AG10803 (cell line): ENCODE results near the gene ARRDC2.

ENCODE experiments used
- DNase-seq: peaks from one replicate; pipeline ENCODE4 v3.0.0; 2010; ENCODE audit warnings: low read depth
- H3K4me3 ChIP-seq: 2 replicates; pipeline ENCODE4 v1.5.1; 2011; ENCODE audit warnings: mild to moderate bottlenecking, low read length, control low read depth
- TF ChIP-seq, protein P1 (sequence below): conservative IDR thresholded peaks from 2 replicates; pipeline ENCODE4 v1.5.1; 2011; ENCODE audit warnings: mild to moderate bottlenecking, low read length, control low read depth, inconsistent platforms

Gene ARRDC2

DNA sequence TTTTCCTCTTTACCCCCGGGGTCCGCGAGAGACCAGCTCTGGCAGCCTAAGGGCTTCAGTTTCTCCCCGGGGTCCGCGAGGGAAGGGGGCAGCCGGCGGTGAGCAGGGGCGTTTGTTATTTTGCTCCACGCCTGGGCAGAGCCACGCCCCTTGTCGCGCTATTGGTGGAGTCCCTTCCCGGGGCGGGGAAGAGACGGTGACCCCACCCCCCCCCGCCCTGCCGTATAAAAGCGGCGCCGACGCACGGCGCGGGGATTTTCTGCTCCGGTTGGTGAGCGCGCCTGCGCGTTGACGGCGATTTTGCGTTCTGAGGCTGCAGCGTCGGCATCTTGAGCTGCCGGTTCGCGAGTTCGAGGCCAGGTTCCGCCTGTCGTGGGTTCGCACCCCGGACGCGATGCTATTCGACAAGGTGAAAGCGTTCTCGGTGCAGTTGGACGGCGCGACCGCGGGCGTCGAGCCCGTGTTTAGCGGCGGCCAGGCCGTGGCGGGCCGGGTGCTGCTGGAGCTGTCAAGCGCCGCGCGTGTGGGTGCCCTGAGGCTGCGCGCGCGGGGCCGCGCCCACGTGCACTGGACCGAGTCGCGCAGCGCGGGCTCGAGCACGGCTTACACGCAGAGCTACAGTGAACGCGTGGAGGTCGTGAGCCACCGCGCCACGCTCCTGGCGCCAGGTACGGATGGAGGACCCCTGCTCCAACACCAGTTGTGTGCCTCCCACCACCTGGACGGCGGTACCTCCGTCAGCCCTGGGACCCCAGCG is at the start of gene ARRDC2:
ARRDC2 (plus strand) TSS at position 254 of the 757 bp plus-strand sequence; CDS start at position 395, 141 bp downstream.
- peak; percentile 83 for DNase-seq
- peak within 1 kb of the TSS; percentile 64 for H3K4me3 ChIP-seq
- TF ChIP-seq, protein P1, sequence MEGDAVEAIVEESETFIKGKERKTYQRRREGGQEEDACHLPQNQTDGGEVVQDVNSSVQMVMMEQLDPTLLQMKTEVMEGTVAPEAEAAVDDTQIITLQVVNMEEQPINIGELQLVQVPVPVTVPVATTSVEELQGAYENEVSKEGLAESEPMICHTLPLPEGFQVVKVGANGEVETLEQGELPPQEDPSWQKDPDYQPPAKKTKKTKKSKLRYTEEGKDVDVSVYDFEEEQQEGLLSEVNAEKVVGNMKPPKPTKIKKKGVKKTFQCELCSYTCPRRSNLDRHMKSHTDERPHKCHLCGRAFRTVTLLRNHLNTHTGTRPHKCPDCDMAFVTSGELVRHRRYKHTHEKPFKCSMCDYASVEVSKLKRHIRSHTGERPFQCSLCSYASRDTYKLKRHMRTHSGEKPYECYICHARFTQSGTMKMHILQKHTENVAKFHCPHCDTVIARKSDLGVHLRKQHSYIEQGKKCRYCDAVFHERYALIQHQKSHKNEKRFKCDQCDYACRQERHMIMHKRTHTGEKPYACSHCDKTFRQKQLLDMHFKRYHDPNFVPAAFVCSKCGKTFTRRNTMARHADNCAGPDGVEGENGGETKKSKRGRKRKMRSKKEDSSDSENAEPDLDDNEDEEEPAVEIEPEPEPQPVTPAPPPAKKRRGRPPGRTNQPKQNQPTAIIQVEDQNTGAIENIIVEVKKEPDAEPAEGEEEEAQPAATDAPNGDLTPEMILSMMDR: no peak

DNA sequence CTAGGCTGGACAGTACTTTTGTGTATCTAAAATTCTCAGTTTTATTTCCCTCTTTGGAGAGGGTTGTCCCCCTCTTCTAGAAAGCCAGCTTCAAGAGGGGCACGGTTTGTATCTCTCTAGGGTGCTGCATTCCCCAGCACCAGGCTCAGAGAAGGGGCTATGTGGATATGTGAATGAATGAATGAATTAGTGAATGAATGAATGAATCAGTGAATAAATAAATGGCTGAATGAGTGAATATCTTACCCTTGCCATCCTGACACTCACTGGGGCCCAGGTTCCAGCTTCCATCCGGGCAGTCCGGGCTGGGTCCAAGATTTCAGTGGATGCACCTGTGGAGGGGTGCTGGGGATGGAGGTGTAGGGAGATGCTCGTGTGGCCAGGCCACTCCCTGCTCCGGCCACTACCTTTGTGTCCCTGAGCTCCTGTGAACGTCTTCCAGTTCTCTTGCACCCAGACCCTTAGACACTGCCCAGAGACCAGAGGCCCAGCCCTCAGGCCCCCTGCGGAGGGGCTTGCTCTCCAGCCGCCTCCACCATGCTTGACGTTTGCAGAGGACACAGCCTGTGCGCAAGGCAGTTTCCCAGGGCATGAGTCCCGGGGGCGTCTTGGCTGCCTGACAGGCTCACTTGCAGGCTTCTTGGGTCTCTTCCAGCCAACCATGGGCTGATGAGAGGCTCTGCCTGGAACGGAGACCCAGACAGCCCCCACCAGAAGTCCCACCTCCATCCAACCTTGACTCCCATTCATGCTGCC is 43.9 kb upstream of the ARRDC2 start:
- TF ChIP-seq, protein P1: no peak
- no peak overlapping the region for H3K4me3 ChIP-seq
- no peak for DNase-seq

DNA sequence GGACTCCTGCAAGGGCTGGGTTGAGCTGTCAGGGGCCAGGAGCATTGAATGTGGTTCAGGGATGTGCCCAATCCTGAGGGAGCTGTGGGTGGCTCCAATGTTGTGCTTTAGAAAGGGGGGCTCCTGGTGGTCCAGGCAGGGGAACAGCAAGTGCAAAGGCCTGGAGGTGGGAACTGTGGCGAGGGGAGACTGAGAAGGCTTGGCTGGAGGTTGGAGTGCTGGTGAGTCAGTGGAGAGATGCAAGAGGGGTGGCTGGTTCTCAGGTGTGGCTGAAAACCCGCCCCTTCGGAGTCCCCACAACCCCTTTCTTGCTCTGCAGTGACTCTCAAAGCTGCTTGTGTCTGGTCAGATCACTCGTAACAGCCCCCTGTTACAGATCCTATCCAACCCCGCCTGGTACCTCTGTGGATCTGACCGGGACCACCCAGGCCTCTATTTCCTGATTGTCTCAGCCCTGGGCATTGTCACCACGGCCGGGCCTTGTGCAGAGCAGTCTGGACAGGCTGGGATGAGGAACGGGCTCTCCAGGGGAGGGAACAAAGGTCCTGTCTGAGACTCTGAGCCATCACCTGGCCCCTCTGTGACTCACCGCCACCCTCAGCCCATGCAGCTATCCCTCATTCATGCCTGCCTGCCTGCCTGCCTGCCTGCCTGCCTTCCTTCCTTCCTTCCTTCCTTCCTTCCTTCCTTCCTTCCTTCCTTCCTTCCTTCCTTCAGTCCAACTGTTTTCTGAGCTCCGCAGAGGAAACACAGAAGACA is 42.4 kb upstream of the ARRDC2 start:
- no peak overlapping the region for H3K4me3 ChIP-seq
- TF ChIP-seq, protein P1: no peak
- no peak for DNase-seq

DNA sequence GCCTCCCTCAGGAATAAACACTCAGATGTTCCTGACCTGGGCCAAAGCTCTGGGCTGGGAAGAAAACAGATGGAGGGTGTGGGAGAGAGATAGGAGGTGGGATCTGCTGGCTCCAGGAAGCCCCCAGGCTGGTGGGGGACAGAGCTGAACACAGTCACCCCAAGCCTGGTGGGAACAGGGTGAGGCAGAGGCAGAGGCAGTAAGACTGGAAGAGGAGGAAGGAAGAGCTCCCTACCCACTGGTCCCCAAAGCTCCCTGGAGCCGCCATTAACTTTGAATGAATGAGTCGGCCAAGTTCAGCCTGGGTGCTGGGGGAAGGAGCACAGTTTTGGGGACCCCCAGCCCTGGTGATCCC is 41.9 kb upstream of the ARRDC2 start:
- H3K4me3 ChIP-seq: no peak overlapping the region
- DNase-seq: no peak
- TF ChIP-seq, protein P1: no peak

DNA sequence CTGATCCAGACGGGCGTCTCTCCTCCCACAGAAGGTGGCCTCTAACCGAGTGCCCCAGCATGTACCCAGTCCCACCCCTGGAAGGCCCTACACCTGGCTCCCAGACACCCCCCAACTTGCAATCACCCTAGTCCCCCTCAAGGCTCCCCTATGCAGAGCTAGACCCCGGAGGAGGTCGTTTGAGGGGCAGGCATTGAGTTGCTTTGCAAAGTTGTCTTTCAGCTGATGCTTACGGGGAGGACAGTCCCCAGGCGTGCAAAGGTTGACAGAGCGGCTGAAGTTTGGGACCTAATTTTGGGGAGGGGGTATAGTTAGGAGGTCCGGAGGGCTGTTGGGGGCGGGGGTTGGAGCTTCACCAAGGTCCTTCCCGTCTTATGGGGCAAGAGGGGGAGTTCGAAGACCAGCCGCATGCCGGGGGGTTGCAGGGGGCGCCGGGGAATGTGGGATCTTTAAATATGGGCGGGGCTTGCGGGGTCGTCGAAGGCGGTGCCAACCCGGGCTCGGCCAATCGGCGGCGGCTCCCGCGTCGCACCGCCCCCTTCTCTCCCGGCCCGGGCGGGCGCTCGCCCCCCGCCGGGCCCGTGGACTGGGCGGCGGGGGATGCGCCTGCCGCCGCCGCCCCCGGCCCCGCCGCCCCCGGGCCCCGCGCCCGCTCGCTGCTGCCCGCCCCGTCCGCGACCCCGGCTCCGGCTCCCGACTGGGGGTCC is 41.3 kb upstream of the ARRDC2 start, which contains the start of gene KCNN1:
KCNN1 (plus strand) TSS at position 558 of the 707 bp plus-strand sequence. CDS start 6,782 bp downstream, outside the sequence.
- no peak for DNase-seq
- H3K4me3 ChIP-seq: no peak within 1 kb of the TSS

More for the DNA sequence above, 41.3 kb upstream of the ARRDC2 start, which contains the start of gene KCNN1:
- TF ChIP-seq, protein P1: no peak
